Measurements from ENCODE around the gene DIP2A.

DIP2A gene

GRCh38 chr21:46616656-46617055 is 158.0 kb downstream of the DIP2A start:
- DNase-seq (ENCODE audit: low read depth in 2 of 2, low spot score in 1 of 2), result no peak

DNA sequence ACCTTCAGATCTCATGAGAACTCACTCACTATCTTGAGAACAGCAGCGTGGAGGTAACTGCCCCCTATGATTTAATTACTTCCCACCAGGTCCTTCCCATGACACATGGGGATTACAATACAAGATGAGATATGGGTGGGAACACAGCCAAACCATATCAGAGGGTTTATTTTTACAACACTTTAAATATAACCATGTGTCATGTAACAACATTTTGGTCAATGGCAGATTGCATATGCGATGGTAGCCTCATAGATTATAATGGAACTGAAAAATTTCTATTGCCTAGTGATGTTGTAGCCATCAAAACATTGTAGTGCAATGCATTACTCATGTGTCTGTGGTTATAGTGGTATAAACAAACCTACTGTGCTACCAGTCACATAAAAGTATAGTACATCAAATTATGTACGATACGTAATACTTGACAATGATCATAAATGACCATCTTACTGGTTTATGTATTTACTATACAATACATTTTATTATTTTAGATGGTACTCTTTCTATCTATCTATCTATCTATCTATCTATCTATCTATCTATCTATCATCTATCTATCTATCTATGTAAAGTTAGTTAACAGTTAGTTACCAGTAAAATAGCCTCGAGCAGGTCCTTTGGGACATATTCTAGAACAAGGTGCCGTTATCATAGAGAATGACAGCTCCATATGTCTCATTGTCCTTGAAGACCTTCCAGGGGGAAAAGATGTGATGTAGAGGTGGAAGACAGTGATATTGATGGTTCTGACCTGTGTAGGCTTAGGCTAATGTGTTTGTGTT is 158.8 kb downstream of the DIP2A start:
- no peak for DNase-seq (ENCODE audit: low read depth in 2 of 2, low spot score in 1 of 2)

DNA sequence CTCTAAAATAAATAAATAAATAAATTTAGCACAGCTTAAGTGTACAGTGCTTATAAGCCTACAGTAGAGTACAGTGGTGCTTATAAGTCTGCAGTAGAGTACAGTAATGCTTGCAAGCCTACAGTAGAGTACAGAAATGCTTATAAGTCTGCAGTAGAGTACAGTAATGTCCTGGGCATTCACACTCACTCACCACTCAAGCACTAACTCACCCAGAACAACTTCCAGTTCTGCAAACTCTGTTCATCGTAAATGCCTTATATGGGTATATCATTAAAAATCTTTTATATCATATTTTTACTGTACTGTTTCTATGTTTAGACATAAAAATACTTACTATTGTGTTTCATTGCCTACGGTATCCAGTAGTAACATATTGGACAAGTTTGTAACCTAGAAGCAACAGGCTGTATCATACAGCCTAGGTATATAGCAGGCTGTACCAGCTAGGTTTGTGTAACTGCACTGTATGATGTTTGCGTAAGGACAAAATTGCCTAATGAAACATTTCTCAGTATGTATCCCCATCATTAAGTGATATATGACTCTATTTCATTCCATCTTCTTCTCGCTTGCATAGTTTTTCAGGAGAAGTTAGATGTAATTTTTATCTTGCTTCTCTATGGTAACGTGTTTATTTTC is 160.2 kb downstream of the DIP2A start:
- DNase-seq (ENCODE audit: low read depth in 2 of 2, low spot score in 1 of 2), result no peak

Data from stimulated activated CD8-positive, alpha-beta memory T cell treated with anti-CD3 and anti-CD28 coated beads, Interleukin-4, amount 100 ng/mL, for 4 hours (primary cell).